ENCODE measurements around the gene ZNRD2. TPM values are rescaled to one million over a fixed set of nuclear protein-coding genes. Genes with fewer than 3 reads are reported as not detected.

Gene ZNRD2
- total RNA-seq, 6 donors from 2014 or later = 22.6 to 60.7 (median 39.7) TPM

- DNase-seq = peak; percentile 95 to 96
- TF ChIP-seq CTCF (IDR thresholded peaks at IDR 0.05) (peak in 2 of 6 experiments; percentile 10 to 32), POLR2AphosphoS5 (IDR thresholded peaks at IDR 0.05) (peak; percentile 44 to 45), EP300 (IDR thresholded peaks at IDR 0.05) (no peak), POLR2A (IDR thresholded peaks at IDR 0.05) (no peak)
- Histone ChIP-seq H3K4me3 (peak overlapping the region in 3 of 4 donors; percentile 15 to 37 (median 30)), H3K27me3 (no peaks in the 10 kb centered on the region), H3K27ac (peak overlapping the region; percentile 61 to 95 (median 82)), H3K36me3 (peaks cover 19 to 77% (median 59%) of the 10 kb centered on the region in 4 donors), H3K9me3 (no peaks in the 10 kb centered on the region), H3K4me1 (peaks cover 51 to 61% (median 53%) of the 10 kb centered on the region in 4 donors)
- WGBS, 2 donors = 57 to 79% methylated on average over 8 to 21 of the region's 67 CpGs
- ATAC-seq (ENCODE audit: low FRiP score in 2 of 2) = peak; percentile 95 to 96
Observed at GRCh38 chr11:65606876-65607613, 36.8 kb downstream of the ZNRD2 start.

GRCh38 chr11:65607614-65608426 lies 37.5 kb downstream of the ZNRD2 start:
- Histone ChIP-seq H3K36me3 (peaks cover 17 to 77% (median 52%) of the 10 kb centered on the region in 4 donors), H3K27ac (peak overlapping the region; percentile 44 to 95 (median 57)), H3K9me3 (no peaks in the 10 kb centered on the region), H3K27me3 (no peaks in the 10 kb centered on the region), H3K4me3 (peak overlapping the region in 3 of 4 donors; percentile 15 to 37 (median 30)), H3K4me1 (peaks cover 59 to 69% (median 61%) of the 10 kb centered on the region in 4 donors)
- TF ChIP-seq EP300 (IDR thresholded peaks at IDR 0.05) (no peak), POLR2AphosphoS5 (IDR thresholded peaks at IDR 0.05) (no peak), CTCF (IDR thresholded peaks at IDR 0.05) (no peak), POLR2A (IDR thresholded peaks at IDR 0.05) (no peak)
- no peak for ATAC-seq (ENCODE audit: low FRiP score in 2 of 2)
- peak in 1 of 2 donors; percentile 74 for DNase-seq
- 90 to 94% methylated on average over 10 to 37 of the region's 37 CpGs for WGBS, 2 donors

GRCh38 chr11:65609229-65609628 lies 39.0 kb downstream of the ZNRD2 start:
- ATAC-seq (ENCODE audit: low FRiP score in 2 of 2) = no peak
- Histone ChIP-seq H3K9me3 (no peaks in the 10 kb centered on the region), H3K27me3 (no peaks in the 10 kb centered on the region), H3K4me1 (peaks cover 65 to 77% (median 70%) of the 10 kb centered on the region in 4 donors), H3K36me3 (peaks cover 16 to 65% (median 39%) of the 10 kb centered on the region in 4 donors), H3K4me3 (no peak overlapping the region), H3K27ac (peak overlapping the region; percentile 94 to 96 (median 95))
- DNase-seq = no peak
- TF ChIP-seq CTCF (IDR thresholded peaks at IDR 0.05) (no peak), EP300 (IDR thresholded peaks at IDR 0.05) (no peak), POLR2A (IDR thresholded peaks at IDR 0.05) (no peak), POLR2AphosphoS5 (IDR thresholded peaks at IDR 0.05) (no peak)
- 49 to 56% methylated on average over 3 of the region's 3 CpGs for WGBS, 2 donors

- no peaks in the 10 kb centered on the region for H3K27me3 ChIP-seq
- no peak for TF ChIP-seq CTCF (IDR thresholded peaks at IDR 0.05)
- TF ChIP-seq EP300 (IDR thresholded peaks at IDR 0.05) = no peak
- TF ChIP-seq POLR2A (IDR thresholded peaks at IDR 0.05) = no peak
- no peak for TF ChIP-seq POLR2AphosphoS5 (IDR thresholded peaks at IDR 0.05)
- no peaks in the 10 kb centered on the region for H3K9me3 ChIP-seq
- ATAC-seq (ENCODE audit: low FRiP score in 2 of 2) (no peak), DNase-seq (no peak)
- WGBS, 2 donors = 64 to 85% methylated on average over 4 to 5 of the region's 5 CpGs
- peaks cover 12 to 61% (median 35%) of the 10 kb centered on the region in 4 donors for H3K36me3 ChIP-seq
- peak overlapping the region; percentile 94 to 96 (median 95) for H3K27ac ChIP-seq
- H3K4me1 ChIP-seq = peaks cover 65 to 77% (median 70%) of the 10 kb centered on the region in 4 donors
- H3K4me3 ChIP-seq = peak overlapping the region in 1 of 4 donors; percentile 99
Observed at GRCh38 chr11:65609665-65610064, 39.4 kb downstream of the ZNRD2 start.

Data from upper lobe of left lung (tissue), 6 donors.